Fibroblast of the conjunctiva (primary cell): ENCODE data around the gene STUM.

ENCODE experiments used
- DNase-seq: peaks from one replicate; pipeline ENCODE4 v3.0.0-alpha.2; 2010; ENCODE audit warnings: low read depth

The STUM gene

GRCh38 chr1:226640321-226641136, 92.0 kb downstream of the STUM start:
- no peak for DNase-seq

- no peak for DNase-seq
Observed at GRCh38 chr1:226641671-226642231, 93.2 kb downstream of the STUM start.

GRCh38 chr1:226642421-226642820, 93.9 kb downstream of the STUM start:
- no peak for DNase-seq

- DNase-seq = no peak
Observed at GRCh38 chr1:226643177-226643576, 94.6 kb downstream of the STUM start.

GRCh38 chr1:226643611-226644540, 95.3 kb downstream of the STUM start:
- no peak for DNase-seq

- no peak for DNase-seq
Observed at GRCh38 chr1:226644541-226645176, 96.1 kb downstream of the STUM start.

- DNase-seq = no peak
Observed at GRCh38 chr1:226645279-226645976, 96.9 kb downstream of the STUM start.

GRCh38 chr1:226646026-226646869, 97.7 kb downstream of the STUM start:
- DNase-seq = no peak

GRCh38 chr1:226646870-226647449, 98.4 kb downstream of the STUM start:
- DNase-seq = no peak

GRCh38 chr1:226647719-226648118, 99.2 kb downstream of the STUM start:
- DNase-seq = no peak

- no peak for DNase-seq
Observed at GRCh38 chr1:226648421-226648820, 99.9 kb downstream of the STUM start.

GRCh38 chr1:226649244-226649643, 100.7 kb downstream of the STUM start:
- DNase-seq = no peak

GRCh38 chr1:226649780-226650179, 101.2 kb downstream of the STUM start:
- no peak for DNase-seq

GRCh38 chr1:226650236-226650841, 101.8 kb downstream of the STUM start:
- no peak for DNase-seq

GRCh38 chr1:226651041-226651731, 102.6 kb downstream of the STUM start:
- DNase-seq = no peak

GRCh38 chr1:226651732-226652105, 103.2 kb downstream of the STUM start:
- DNase-seq = no peak

- DNase-seq = no peak
Observed at GRCh38 chr1:226652613-226653012, 104.0 kb downstream of the STUM start.

- no peak for DNase-seq
Observed at GRCh38 chr1:226653311-226653921, 104.9 kb downstream of the STUM start.
